ENCODE data around the gene TBC1D2B. TPM values are rescaled to one million over a fixed set of nuclear protein-coding genes. Genes with fewer than 3 reads are reported as not detected.
A peak's percentile ranks its signal among the peaks of the same experiment; 100 is the strongest.

The TBC1D2B gene
- total RNA-seq, 1 experiment from 2014 or later = 18.7 TPM

DNA sequence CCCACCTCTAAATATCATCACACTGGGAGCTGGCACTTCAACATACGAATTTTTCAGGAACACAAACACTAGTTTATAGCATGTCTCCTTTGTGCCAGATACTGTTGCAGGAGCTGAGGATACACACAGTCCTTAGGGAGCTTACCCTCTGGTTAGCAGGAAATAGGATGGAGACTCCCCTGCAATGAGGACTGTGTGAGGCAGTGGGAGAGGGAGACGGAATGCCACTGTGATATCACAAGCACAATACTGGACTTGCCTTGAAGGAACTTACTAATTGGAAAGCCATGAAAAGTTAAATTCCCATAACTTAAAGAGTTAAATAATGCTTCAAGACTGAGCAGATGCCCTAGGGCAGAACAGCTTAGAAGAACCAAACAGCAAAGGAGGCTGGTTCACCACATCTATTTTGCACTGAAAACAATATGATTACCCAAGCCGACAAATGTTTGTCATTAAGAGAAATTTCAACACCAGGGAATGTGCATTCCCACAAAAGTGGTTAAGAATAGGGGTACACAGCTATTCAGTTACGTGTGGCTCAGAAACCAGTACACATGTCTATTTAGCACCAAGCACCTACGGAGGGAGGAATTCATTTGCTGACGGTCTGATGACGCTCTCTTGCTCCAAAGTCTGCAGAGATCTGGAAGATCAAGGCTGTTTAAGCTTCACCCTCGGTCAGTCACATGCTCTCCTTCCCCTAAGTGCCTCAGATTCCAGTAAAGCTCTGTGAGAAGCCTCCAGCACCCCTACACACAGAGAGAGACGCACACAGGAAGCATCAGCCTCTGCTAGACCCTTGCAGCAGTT, 5.2 kb downstream of the TBC1D2B start:
- DNase-seq (ENCODE audit: low read depth) = peak; percentile 68

DNA sequence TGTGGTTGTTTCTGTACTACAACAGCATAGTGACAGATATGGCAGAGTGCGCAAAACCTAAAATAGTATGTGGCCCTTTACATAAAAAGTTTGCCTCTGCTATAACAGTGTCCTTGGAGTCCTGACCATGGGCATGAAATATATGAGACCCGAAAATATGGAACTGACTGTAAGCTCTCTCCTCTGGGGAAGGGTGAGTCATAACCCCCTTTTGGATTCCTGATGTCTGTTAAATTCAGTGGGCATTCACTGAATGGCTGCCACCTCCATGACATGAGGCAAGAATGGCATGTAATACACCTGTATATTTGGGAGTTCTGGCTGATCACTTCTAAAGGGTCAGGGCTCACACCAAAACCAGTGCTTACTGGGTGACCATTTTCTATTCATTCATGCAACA, 6.1 kb downstream of the TBC1D2B start:
- no peak for DNase-seq (ENCODE audit: low read depth)

DNA sequence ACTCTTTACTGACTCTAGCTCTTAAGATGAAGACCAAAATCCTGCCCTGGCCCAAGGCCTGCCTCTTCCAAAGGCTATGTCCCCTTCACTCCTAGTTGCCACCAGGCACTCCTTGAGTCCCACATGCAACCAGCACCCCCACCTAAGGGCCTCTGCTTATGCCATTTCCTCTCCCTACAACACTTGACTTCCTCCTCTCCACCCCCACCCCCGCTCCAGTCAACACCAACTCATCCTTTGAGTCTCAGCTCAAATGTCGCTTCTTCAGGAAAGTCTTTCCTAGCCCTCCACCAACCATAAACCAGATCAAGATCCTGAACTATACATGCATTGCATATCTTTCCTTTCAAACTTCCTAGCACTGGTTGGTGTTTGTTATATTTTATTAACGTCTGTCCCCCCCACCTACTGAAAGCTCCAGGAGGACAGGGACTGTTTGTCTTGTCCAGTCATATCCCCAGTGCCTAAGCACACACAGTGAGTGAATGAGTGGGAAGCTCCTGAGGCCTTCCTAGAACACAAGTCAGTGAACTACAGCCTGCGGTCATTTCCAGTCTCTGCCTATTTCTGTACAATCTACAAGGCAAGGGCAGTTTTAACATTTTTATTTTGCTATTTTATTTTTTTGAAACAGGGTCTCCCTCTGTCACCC, 7.3 kb downstream of the TBC1D2B start:
- DNase-seq (ENCODE audit: low read depth) = no peak

DNA sequence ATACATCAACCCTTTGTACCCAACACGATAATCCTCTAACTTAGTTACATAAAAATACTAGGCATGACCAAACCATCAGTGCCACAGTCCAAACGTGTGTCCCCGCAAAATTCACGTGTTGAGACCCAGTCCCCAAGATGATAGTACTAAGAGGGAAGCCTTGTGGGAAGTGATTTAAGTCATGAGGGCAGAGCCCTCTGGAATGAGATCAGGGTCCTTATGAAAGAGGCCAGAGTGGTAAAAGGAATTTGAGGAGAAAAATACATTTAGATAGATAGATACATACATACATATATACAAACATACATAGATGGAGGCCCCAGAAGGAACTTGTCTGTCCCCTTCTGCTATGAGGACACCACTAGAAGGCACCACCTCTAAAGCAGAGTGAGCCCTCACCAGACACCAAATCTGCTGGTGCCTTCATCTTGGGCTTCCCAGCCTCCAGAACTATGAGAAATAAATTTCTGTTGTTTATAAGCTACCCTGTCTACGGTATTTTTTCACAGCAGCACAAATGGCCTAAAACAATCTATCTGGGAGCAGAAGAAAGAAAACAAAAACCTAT, 8.0 kb downstream of the TBC1D2B start:
- DNase-seq (ENCODE audit: low read depth) = no peak

DNA sequence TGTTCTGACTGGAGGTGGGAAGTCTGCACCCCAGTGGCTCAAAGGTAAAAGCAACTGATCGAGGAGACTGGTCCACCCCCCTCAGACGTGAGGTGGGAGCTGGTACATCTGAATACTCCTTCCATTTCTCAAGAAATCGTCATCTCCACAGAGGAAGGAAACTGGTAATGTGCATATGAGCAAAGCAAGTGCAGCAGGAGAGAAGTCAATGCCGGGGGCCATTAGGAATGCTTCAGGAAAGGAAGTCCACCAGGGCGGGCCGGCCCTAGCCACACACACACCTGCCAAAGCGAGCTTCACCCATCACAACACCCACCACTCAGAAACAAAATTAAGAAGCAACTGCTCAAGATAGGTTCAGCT, 8.5 kb downstream of the TBC1D2B start:
- DNase-seq (ENCODE audit: low read depth) = no peak

DNA sequence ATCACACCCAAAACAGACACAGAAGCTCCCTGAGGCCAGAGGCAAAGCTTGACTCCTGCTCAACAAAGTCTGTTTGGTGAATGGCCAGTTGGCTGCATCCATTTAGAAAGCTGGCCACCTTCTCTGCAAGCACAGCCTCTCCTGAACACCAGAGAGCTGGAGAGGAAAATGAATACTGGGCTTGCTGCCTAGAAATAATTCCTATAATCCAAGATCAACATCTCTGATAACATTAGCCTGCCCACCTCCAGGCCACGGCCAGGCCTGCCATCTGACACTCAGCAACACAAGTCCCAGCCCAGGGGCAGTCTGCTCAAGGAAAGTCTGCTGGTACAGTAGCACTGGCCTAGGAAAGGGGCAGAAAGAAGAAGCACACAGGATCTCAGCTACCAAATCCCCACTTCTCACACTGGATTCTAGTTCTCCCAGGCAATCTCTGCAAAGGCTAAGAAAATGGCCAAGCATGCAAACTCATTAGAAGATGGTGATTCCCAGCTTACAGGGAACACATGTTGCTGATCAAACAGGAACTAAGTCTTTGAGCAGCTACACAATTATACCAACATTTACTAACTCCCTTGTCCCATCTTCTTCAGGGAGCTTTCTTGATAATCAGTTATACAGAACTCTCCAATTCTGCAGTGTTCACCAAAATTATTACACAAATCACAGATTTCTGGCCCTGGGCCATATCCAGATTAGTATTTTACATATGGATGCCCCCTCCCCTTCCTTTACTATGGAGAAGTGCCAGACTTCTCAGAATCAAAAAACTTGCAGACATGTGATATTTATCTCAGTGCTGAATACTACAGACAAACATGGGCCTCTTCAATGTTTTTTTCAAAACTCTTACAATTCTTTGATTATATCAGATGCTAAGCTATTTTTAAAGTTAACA, 9.9 kb downstream of the TBC1D2B start:
- peak; percentile 82 for DNase-seq (ENCODE audit: low read depth)

DNA sequence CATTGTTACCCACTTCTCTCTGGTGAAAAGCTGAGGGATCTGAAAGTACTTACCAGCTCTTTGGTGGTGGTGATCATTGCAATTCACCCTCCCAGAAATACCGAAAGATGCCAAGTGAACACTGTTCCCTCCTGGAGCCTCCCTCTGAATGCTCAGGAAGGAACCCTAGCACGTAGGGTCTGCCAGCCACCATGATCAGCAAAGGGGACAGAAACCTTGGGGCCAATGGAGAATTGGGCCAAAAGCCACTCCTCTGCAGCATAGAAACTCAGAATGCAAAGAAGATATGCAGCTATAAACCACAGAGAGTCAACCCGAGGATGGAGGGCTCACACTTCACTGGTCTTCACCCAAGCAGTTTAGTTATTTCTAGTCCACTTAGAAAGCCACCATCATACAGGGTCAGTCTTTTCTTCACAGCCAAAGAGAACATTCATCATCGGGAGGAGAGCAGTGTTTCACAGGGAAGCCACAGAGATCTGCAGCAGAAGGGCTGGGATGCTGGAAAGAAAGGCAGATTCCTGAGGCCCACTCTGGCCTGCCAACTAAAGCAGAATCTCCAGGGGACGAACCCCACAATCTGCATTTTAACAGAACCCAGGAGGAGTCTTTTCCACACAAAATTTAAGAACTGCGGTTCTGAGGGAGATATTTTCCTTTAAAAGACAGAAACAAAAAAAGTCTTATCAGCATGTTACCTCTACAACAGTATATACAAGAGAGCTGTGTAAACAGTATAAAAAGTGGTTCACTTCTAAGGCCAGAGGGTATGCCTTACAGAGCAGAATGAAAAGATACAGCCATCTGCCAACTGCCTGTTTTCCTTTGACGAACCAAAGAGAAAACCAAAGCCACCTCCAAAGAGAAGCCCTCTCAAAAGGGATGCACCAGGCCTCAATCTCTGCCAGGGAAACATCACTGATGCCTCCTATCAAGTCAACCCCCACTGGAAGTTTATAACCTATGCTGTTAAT, 11.3 kb downstream of the TBC1D2B start:
- DNase-seq (ENCODE audit: low read depth) = no peak

DNA sequence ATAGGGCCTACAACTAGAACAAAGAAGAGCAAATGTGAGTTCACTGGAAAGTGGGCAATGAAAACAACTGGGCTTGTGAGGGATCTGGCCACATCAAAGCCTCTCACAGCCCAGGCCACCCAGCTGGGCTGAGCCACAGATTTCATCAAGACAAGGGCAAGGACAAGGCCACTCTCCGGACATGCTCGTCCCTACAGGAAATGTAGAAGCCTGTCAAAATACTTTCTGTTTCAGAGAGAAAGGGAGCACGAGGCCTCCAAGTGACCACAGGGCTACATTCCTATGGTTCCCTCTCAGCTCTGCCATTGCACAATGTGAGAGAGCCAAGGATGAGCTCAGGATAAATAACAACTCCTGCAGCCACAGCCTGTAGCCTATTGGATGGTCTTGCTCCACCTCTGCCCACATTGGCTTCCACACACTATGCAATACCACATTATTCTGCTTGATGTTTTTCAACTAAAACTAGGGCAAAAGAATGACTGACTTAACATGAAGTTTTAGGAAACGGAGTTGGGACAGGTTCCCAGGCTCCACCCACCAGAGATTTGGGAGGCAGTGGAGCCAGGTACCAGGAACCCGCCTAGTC, 12.1 kb downstream of the TBC1D2B start:
- peak; percentile 98 for DNase-seq (ENCODE audit: low read depth)

DNA sequence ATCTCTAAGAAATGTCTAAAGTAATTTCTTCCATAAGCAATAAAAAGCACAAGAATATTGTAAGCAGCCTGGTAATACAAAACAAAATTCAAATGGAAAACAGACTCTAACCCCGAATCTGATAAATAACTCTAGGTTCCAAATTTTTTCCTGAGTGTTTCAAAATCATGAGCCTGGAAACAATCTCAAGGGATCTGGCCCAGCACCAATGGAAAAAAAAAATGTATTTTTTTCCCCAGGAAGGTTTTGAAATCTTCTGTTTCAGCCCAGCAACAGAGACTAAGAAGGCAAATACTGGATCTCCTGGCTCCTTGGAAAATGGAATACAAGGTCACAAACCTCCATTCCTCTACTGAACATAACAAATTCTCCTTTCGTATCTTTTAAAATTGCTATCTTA, 13.0 kb downstream of the TBC1D2B start:
- no peak for DNase-seq (ENCODE audit: low read depth)

DNA sequence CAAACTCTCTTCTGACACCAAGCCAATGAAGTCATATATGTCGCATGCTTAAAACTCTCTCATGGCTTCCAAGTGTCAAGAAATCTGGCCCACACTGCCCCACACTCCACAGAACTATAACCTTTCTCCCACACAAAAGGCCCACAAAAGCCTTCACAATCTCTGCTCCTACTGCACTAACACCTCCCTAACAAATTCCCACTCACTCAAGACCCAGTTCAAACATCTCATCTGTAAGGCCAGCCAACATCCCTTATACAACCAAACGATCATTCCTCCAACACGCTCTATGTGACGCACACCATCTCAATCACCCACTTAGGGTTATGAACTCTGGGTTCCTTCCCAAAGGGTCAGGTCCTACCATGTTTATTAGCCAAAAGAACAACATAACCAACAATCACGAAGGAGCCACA, 13.5 kb downstream of the TBC1D2B start:
- DNase-seq (ENCODE audit: low read depth) = no peak

DNA sequence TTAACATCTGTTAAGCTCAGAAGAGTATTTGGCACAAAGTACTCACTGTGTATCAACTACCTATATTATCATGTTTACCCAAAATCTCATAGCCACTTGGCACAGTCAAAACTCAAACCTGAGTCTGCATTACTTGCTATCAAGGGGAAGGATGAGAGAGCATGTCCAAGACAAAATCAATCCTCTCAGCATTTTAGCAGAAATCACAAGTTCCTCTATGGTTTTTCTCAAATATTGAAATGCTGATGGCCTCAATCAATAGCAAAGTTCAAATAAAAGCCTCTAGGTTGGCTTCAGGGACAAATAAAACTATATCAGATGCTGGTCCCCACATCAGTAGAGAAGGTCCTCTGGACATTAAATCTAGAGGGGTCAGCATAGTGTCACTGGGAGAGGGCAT, 14.3 kb downstream of the TBC1D2B start:
- DNase-seq (ENCODE audit: low read depth) = no peak

DNA sequence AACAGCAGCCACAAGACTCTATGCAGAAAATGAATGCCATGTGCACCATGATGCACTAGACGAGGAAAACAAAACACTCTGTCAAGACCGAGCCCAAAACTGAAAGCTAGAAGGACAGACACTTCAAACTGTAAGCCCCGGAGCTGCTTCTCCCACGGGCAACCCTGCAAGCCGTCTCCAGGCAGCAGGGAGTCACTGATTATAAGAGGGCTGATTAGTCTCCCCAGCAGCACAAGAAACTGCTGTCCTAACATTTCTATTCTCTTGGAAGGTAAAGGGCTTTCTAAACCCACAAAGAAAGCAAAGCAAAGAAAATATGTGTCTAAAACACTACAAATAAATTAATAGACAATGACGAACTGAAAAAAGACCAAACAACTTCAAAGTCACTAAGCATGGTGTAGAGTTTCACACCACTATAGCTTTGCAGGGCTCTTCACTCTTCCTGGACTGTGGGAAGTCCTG, 15.5 kb downstream of the TBC1D2B start:
- DNase-seq (ENCODE audit: low read depth) = peak; percentile 67

DNA sequence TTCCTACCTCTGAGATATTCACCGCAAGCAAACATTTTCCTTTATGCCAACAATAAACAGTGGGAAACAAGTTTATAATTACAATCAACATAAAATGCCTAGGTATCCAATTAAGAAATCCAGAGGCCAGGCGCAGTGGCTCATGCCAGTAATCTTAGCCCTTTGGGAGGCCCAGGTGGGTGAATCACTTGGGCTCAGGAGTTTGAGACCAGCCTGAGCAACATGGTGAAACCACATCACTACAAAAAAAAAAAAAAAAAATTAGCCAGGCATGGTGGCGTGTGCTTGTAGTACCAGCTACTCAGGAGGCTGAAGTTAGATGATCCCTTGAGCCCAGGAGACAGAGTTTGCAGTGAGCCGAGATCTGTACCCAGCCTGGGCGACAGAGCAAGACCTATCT, 17.3 kb downstream of the TBC1D2B start:
- DNase-seq (ENCODE audit: low read depth) = peak; percentile 62

DNA sequence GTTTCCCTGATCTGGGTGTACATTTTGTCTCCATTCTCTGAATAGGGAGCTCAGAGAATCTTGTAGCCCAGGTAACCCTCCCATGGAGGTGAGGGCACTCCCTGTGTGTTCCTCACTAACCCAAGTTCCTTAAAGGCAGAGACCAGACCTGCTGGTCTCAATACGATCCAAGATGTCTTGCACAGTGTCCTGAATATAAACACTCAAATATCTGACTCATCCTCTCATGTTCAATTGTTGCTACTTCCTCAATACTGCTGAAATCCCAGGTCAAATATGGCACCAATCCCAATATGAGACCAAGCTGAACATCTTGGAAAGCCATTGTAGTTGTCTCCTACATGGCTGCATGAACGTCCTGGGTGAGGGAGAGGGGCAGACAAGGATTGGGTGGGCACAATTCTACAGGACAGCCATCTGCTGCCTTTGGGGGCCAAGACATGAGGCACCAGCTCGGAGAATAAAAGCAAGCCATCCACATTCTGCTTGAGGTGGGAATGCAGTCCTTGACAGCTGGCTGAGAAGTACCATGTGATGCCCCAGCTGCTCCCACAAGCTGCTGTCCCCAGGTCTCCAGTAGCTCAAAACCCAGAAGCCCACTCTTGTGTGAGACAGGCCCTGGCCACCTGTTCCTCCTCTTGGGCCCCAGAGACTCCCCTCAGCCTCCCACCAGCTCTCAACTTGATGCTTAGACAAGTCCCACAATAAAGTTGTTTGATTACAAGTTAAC, 18.2 kb downstream of the TBC1D2B start:
- peak; percentile 54 for DNase-seq (ENCODE audit: low read depth)

DNA sequence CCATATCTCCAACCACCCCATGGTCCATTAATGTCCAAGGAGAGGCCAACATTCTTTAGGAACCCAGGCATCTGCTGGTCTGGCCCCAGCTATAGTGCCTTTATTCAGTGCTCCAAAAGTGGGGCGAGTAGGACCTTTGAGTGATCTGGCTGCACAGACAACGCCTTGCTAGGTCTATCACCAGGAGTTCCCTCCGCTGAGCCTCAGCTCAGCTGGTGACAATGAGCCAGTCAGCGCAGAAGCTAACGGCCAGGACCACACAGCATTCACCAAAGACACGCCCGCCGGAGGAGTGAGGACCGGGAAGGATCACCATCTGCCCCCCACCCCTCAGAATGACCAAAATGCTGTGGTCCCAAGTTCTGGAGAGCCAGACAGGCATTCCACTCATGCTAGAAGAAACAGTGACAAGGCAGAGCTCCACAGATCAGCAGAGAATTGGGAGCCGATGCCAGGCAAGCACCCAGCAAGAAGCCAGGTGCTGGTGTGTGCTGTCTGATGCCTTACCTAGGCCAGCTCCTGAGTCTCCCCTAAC, 19.0 kb downstream of the TBC1D2B start:
- DNase-seq (ENCODE audit: low read depth) = no peak

DNA sequence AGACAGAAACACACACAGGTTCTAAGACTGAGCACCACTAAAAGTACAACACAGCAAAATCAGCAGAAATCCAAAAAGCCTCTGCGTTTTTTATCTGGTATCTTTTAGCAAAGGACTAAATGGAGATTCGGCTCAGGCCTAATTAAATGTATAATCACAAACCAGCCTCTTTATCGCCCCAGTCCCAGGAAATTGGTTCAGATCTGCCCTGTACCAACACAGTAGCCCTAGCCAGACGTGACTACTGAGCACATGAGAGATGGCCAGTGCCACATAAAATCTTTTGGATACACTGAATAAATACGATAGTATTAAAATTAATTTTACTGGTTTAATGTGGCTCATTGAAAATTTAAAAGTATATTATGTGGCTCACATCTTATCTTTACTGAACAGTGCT, 19.7 kb downstream of the TBC1D2B start:
- no peak for DNase-seq (ENCODE audit: low read depth)

DNA sequence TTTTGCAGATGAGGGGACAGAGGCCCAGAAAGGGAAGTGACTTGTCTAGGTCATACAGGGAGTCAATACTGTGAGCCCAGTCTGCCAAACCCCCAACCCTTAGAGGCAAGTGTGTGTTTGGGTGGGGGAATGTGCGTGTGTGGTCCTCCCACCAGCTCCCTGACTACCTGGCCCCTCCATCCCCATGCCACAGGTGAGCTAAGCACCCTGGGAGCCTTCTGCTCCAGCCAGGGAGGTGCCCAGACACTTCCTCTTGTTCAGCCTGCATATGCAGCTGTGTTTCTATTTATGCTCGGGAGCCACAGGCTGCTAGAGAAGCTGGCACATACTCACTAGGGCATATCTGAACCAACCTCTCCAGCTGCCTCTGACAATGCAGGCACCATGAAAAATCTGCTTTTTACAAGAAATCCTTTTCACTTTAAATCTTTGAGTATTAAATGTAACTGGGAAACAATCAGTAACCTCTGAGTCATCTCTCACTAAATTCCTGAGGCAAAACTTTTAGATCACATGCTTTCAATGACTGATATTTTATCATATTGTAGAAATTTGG, 20.7 kb downstream of the TBC1D2B start:
- peak; percentile 42 for DNase-seq (ENCODE audit: low read depth)

DNA sequence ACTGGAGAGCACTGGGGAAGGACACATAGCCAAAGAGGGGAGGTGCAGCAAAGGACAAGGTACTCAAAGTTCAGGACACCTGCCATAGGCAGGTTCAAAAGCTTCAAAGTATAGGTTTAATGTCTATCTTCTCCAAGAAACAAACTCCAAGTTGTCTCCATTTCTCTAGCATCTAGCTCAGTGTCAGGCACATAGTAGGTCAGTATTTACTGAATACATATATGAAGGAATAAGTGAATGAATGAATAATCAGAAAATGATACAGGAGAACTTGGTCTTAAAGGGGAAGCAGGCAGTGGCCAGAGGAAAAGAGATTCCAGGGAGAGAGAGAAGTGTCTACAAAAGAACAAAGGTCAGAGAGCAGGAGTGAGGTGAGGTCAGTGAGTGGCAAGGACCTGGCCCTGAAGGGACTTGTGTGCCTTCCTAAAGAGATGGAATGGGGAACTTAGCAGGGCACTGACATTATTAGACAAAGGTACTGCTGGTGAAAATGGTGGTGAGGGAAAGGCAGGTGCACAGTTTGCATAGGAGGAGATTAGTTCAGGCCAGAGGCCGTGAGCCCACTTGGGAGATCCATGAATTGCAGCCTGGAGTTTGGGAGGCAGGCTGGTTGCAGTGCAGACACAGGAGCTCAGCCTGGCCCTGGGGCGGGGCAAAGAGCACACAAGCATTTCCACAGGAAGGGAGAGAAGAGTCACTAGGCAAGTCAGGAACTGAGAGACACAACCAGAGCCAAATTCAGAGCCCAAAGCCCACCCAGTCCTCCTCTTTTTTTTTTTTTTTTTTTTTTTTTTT, 21.4 kb downstream of the TBC1D2B start:
- peak; percentile 37 for DNase-seq (ENCODE audit: low read depth)

All from M059J (cell line).